K562 (cell line): Measurements from ENCODE around the gene TDRD3. TPM values are rescaled to one million over a fixed set of nuclear protein-coding genes. Genes with fewer than 3 reads are reported as not detected.

Experiments used
- ATAC-seq: fragments of 200-7000 bp; cut with Tn5 transposase; 3 replicates; pipeline ENCODE4 v1.9.1; 2020; ENCODE audit warnings: moderate library complexity
- BruUV-seq: library from RNA; stranded (reverse); fragments of 400-500 nt; replicated peaks from 2 replicates; lab custom pipeline; 2021; lab: Mats Ljungman, UMichigan
- CTCF ChIA-PET: fragments of 300-600 bp; formaldehyde crosslinking; extraction: SDS; loops from one replicate; lab custom pipeline; 2021; ENCODE audit warnings: low intra/inter-chr PET ratio; lab: Yijun Ruan, JAX
- POLR2A ChIA-PET: fragments of 300-600, 350-650 bp; sonication (Branson Sonifier 250); formaldehyde crosslinking; extraction: SDS; loops from one replicate; lab custom pipeline; 2021; ENCODE audit warnings: antibody characterized with exemption, inconsistent platforms; lab: Yijun Ruan, JAX
- DNase-seq, 4 experiments: peaks; one replicate each; pipeline versions ENCODE4 v3.0.0 to v3.0.0-alpha.2; 2011 to 2018; ENCODE audit warnings: low spot score in 3 of 4, mixed read lengths in 3 of 4; ENCODE audit errors: extremely low read depth in 1 of 4
- FAIRE-seq: peaks from 2 replicates; lab custom pipeline; 2011; peaks lifted over from hg19 to GRCh38; lab: Jason Lieb, UNC
- H2AFZ ChIP-seq: 2 replicates; pipeline ENCODE4 v1.6.0; 2011; ENCODE audit warnings: low read depth, low read length, control low read depth, inconsistent platforms
- H3K27ac ChIP-seq: fragments of 200-600 bp; 3 replicates; pipeline ENCODE4 v1.8.0; 2011; ENCODE audit warnings: low read depth, mild to moderate bottlenecking, control low read depth, inconsistent platforms, low read length, moderate library complexity, mixed read lengths; ENCODE audit errors: extremely low read depth
- H3K27me3 ChIP-seq, 2 experiments: fragments of 300-600 bp in 1 of 2; 2 replicates in 1 of 2; 3 replicates in 1 of 2; pipeline versions ENCODE4 v1.6.0 to v1.8.0; 2011; ENCODE audit warnings: inconsistent platforms in 2 of 2, low read length in 2 of 2, mild to moderate bottlenecking in 1 of 2, mixed read lengths in 1 of 2, moderate library complexity in 1 of 2; ENCODE audit not compliant: control insufficient read depth in 2 of 2, insufficient read depth in 2 of 2
- H3K36me3 ChIP-seq: fragments of 300-600 bp; 3 replicates; pipeline ENCODE4 v1.8.0; 2011; ENCODE audit warnings: mild to moderate bottlenecking, low read length, inconsistent platforms; ENCODE audit not compliant: control insufficient read depth, insufficient read depth
- H3K4me1 ChIP-seq, 2 experiments: fragments of 200-600 bp in 1 of 2; replicated peaks in 1 of 2; 2 replicates in 1 of 2; 3 replicates in 1 of 2; pipeline versions ENCODE4 v1.5.1 to v1.8.0; 2011; ENCODE audit warnings: inconsistent platforms in 2 of 2, low read length in 2 of 2, mild to moderate bottlenecking in 1 of 2, mixed read lengths in 1 of 2, moderate library complexity in 1 of 2; ENCODE audit not compliant: control insufficient read depth in 2 of 2, insufficient read depth in 2 of 2
- H3K4me2 ChIP-seq: 2 replicates; pipeline ENCODE4 v1.6.1; 2011; ENCODE audit warnings: low read length, control low read depth, inconsistent platforms, mixed read lengths; ENCODE audit not compliant: insufficient read depth
- H3K4me3 ChIP-seq: fragments of 200-600 bp; sonication (generic), shearing (Covaris generic); 2 replicates; pipeline ENCODE4 v1.5.1; 2016; ENCODE audit warnings: control low read depth, inconsistent platforms
- H3K79me2 ChIP-seq: fragments of 200-600 bp; 3 replicates; pipeline ENCODE4 v1.8.0; 2011; ENCODE audit warnings: low read length, inconsistent platforms; ENCODE audit not compliant: control insufficient read depth, insufficient read depth
- H3K9ac ChIP-seq, 2 experiments: 2 replicates each; pipeline versions ENCODE4 v1.6.0 to v1.6.1; 2011; ENCODE audit warnings: low read depth in 2 of 2, low read length in 2 of 2, control low read depth in 1 of 2, inconsistent platforms in 1 of 2, mild to moderate bottlenecking in 1 of 2, mixed read lengths in 1 of 2; ENCODE audit not compliant: insufficient read depth in 1 of 2
- H3K9me1 ChIP-seq: one replicate; pipeline ENCODE4 v1.6.0; 2011; ENCODE audit warnings: inconsistent platforms, mild to moderate bottlenecking, low read length, moderate library complexity; ENCODE audit not compliant: control insufficient read depth, insufficient read depth
- H3K9me3 ChIP-seq: replicated peaks from 2 replicates; pipeline ENCODE4 v1.5.1; 2011; ENCODE audit warnings: low read depth, low read length, inconsistent platforms; ENCODE audit not compliant: control insufficient read depth, insufficient read depth
- H4K20me1 ChIP-seq: replicated peaks from 2 replicates; pipeline ENCODE4 v1.6.1; 2011; ENCODE audit warnings: low read length, inconsistent platforms, mixed read lengths; ENCODE audit not compliant: control insufficient read depth, insufficient read depth
- ARID3B ChIP-seq: fragments of 250-450 bp; sonication (Bioruptor Pico); IDR thresholded peaks from 2 replicates; pipeline ENCODE4 v1.4.0; 2020; ENCODE audit warnings: borderline replicate concordance
- CAMTA2 ChIP-seq: fragments of 250-450 bp; sonication (Bioruptor Pico); conservative IDR thresholded peaks from 2 replicates; pipeline ENCODE4 v1.5.1; 2022
- CEBPZ ChIP-seq: fragments of 150-350 bp; IDR thresholded peaks from 2 replicates; pipeline ENCODE4 v1.6.1; 2014; ENCODE audit warnings: low read depth, mild to moderate bottlenecking, low read length, borderline replicate concordance
- COPS2 ChIP-seq: fragments of 450-650 bp; conservative IDR thresholded peaks from 2 replicates; pipeline ENCODE4 v1.6.1; 2016; ENCODE audit warnings: mild to moderate bottlenecking, moderate library complexity
- KAT2B ChIP-seq: IDR thresholded peaks from one replicate; pipeline ENCODE4 v1.6.1; 2012; ENCODE audit warnings: low read depth, mild to moderate bottlenecking, control low read depth, inconsistent platforms, low read length, moderate library complexity
- NFIX ChIP-seq: fragments of 250-450 bp; sonication (Bioruptor Pico); IDR thresholded peaks from 2 replicates; pipeline ENCODE4 v1.4.0; 2020; ENCODE audit warnings: low read depth, mild to moderate bottlenecking, moderate library complexity
- PCBP1 ChIP-seq: fragments of 200-400 bp; formaldehyde crosslinking; IDR thresholded peaks from 2 replicates; pipeline ENCODE4 v1.6.1; 2018; ENCODE audit warnings: mild to moderate bottlenecking, low read depth, low read length; ENCODE audit not compliant: poor library complexity, severe bottlenecking
- RBM15 ChIP-seq: fragments of 200-400 bp; formaldehyde crosslinking; IDR thresholded peaks from 2 replicates; pipeline ENCODE4 v1.6.1; 2018; ENCODE audit warnings: mild to moderate bottlenecking, low read length, moderate library complexity; ENCODE audit not compliant: insufficient read depth
- RFX7 ChIP-seq: fragments of 250-450 bp; sonication (Bioruptor Pico); IDR thresholded peaks from 2 replicates; pipeline ENCODE4 v1.5.1; 2021; ENCODE audit warnings: mild to moderate bottlenecking
- SETDB1 ChIP-seq: IDR thresholded peaks from one replicate; pipeline ENCODE4 v1.6.1; 2012; ENCODE audit warnings: low read length, control low read depth, inconsistent platforms
- SMARCA5 ChIP-seq: fragments of 450-650 bp; IDR thresholded peaks from 2 replicates; pipeline ENCODE4 v1.6.1; 2016
- TEAD2 ChIP-seq: fragments of 450-650 bp; IDR thresholded peaks from 2 replicates; pipeline ENCODE4 v1.6.1; 2016; ENCODE audit warnings: missing genetic modification characterization, control low read depth, missing compliant biosample characterization
- ZNF583 ChIP-seq: fragments of 250-450 bp; sonication (Bioruptor Pico); IDR thresholded peaks from 2 replicates; pipeline ENCODE4 v1.4.0; 2020
- ZNF644 ChIP-seq: fragments of 200-800 bp; sonication (Bioruptor generic); IDR thresholded peaks from 2 replicates; pipeline ENCODE4 v1.6.1; 2016; ENCODE audit warnings: low read depth, missing genetic modification characterization, missing compliant biosample characterization
- WGBS: fragments of 100-300 bp; shearing (Covaris generic); methylation state at CpG from one replicate; pipeline ENCODE4 v1.1.6; 2016; ENCODE audit warnings: low coverage, mixed read lengths; ENCODE audit not compliant: insufficient coverage; ENCODE audit errors: missing lambda C conversion rate; 5-methylcytosine and 5-hydroxymethylcytosine counted together
- in situ Hi-C: fragments of 300-500 bp; cut with MboI; formaldehyde crosslinking; loops from 4 replicates; pipeline ENCODE4 v1.15.0; 2018; ENCODE audit warnings: inconsistent platforms, mixed read lengths
- intact Hi-C: fragments of 100-400 bp; cut with micrococcal nuclease; formaldehyde crosslinking; loops from 2 replicates; pipeline ENCODE4 v1.14.2; 2022
- polyA plus RNA-seq, 8 experiments: library from polyadenylated mRNA; depleted of rRNA in 4 of 8; stranded (reverse) in 5 of 8; unstranded in 3 of 8; fragments of >200 nt; fragmentation: Nextera tagmentation in 2 of 8; fragmentation: Illumina TruSeq in 1 of 8; extraction: Ambion mirVana in 2 of 8; extraction: Trizol in 1 of 8; gene quantifications; 2 replicates each; pipeline versions ENCODE4 v1.2.1 to v1.2.3, GENCODE V29; 2011 to 2014; ENCODE audit warnings: inconsistent platforms in 1 of 8, missing spikeins in 1 of 8
- total RNA-seq, 7 experiments: library from RNA; depleted of rRNA in 6 of 7; stranded (reverse); fragments of >200 nt in 6 of 7; fragmentation: Illumina TruSeq in 2 of 7; extraction: Trizol in 2 of 7; gene quantifications; 2 replicates each; pipeline versions ENCODE4 v1.2.1 to v1.2.3, GENCODE V29; 2011 to 2021; ENCODE audit warnings: low replicate concordance in 1 of 7
- TF ChIP-seq, protein P1 (sequence below): fragments of 450-650 bp; formaldehyde crosslinking; IDR thresholded peaks from 2 replicates; pipeline ENCODE4 v1.4.0; 2020; ENCODE audit warnings: mild to moderate bottlenecking

Gene TDRD3
- total and polyA plus RNA-seq, 9 of the 15 experiments (the other 6 are each of a cell fraction or from before 2014, with no cell fraction given): 3.6 to 16.4 (median 9.5) TPM

DNA sequence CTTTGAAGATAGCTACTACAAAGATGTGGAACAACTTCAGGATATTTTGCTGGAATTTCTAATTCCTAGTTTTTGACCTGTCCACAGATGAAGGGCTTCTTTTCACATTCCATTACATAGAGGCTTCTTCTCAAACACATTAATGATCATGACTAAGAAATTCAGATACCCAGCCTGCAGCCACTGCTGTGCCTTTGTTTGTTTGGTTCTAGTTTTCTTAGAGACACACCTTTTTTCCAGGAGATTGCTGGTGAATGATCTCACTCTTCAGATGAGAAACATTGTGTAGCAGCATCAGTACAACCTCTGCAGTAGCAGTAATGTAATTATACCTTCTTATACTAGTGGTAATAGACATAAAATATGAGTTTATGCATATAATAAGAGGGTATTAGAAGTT, 5.0 kb downstream of the TDRD3 start:
- DNase-seq (no peak), FAIRE-seq (no peak)
- intact Hi-C loops: no loop called here

GRCh38 chr13:60407095-60407494, 10.1 kb downstream of the TDRD3 start:
- no peaks in the 10 kb centered on the region for H4K20me1 ChIP-seq
- peaks cover 28% of the 10 kb centered on the region for H3K79me2 ChIP-seq
- no peaks in the 10 kb centered on the region for H3K9me1 ChIP-seq
- FAIRE-seq (no peak), ATAC-seq (no peak), DNase-seq (no peak)
- WGBS: 80% methylated on average over 1 of the region's 1 CpG
- ChIA-PET CTCF (no interaction called here), POLR2A (no interaction called here)
- no peak overlapping the region for H2AFZ ChIP-seq
- BruUV-seq: no TSS peak
- H3K4me3 ChIP-seq: no peak overlapping the region
- H3K4me1 ChIP-seq: no peaks in the 10 kb centered on the region
- no peaks in the 10 kb centered on the region; the same call in 1 of the 2 replicates for H3K9me3 ChIP-seq
- no peak overlapping the region for H3K9ac ChIP-seq
- no peak overlapping the region for H3K27ac ChIP-seq
- in situ Hi-C loops: no loop called here
- intact Hi-C loops: no loop called here
- H3K4me2 ChIP-seq: no peak overlapping the region
- H3K36me3 ChIP-seq: no peaks in the 10 kb centered on the region
- H3K27me3 ChIP-seq: no peaks in the 10 kb centered on the region
- TF ChIP-seq ARID3B (CRISPR knock-in tag) (no peak), SMARCA5 (no peak), CEBPZ (no peak), PCBP1 (no peak), RFX7 (CRISPR knock-in tag) (no peak), SETDB1 (no peak)
- TF ChIP-seq, protein P1, sequence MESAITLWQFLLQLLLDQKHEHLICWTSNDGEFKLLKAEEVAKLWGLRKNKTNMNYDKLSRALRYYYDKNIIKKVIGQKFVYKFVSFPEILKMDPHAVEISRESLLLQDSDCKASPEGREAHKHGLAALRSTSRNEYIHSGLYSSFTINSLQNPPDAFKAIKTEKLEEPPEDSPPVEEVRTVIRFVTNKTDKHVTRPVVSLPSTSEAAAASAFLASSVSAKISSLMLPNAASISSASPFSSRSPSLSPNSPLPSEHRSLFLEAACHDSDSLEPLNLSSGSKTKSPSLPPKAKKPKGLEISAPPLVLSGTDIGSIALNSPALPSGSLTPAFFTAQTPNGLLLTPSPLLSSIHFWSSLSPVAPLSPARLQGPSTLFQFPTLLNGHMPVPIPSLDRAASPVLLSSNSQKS: no peak

More for the DNA sequence above, 5.0 kb downstream of the TDRD3 start:
- H2AFZ ChIP-seq: no peak overlapping the region
- no peaks in the 10 kb centered on the region for H3K9me1 ChIP-seq
- peaks cover 0 to 5% of the 10 kb centered on the region in 2 experiments; a peak in 2 of 5 replicates for H3K4me1 ChIP-seq
- POLR2A ChIA-PET: no interaction called here
- H4K20me1 ChIP-seq: no peaks in the 10 kb centered on the region
- H3K27me3 ChIP-seq: no peaks in the 10 kb centered on the region
- CTCF ChIA-PET: no interaction called here
- no peak for ATAC-seq
- no TSS peak for BruUV-seq
- in situ Hi-C loops: no loop called here
- no peak overlapping the region for H3K27ac ChIP-seq
- H3K36me3 ChIP-seq: no peaks in the 10 kb centered on the region
- TF ChIP-seq TEAD2 (tag): no peak
- TF ChIP-seq CAMTA2: no peak
- TF ChIP-seq KAT2B: no peak
- TF ChIP-seq NFIX (CRISPR knock-in tag): no peak
- TF ChIP-seq RBM15: no peak
- no peak for TF ChIP-seq COPS2
- TF ChIP-seq ZNF644: no peak
- TF ChIP-seq ZNF583: no peak
- peaks cover 49% of the 10 kb centered on the region for H3K79me2 ChIP-seq
- no peak overlapping the region for H3K4me2 ChIP-seq
- H3K4me3 ChIP-seq: no peak overlapping the region
- H3K9ac ChIP-seq: no peak overlapping the region
- no peaks in the 10 kb centered on the region for H3K9me3 ChIP-seq
